ENCODE measurements around the gene CD101. TPM values are rescaled to one million over a fixed set of nuclear protein-coding genes. Genes with fewer than 3 reads are reported as not detected.

Gene CD101
- total RNA-seq, 2 donors from 2014 or later, result 0.97 to 1.4 TPM

DNA sequence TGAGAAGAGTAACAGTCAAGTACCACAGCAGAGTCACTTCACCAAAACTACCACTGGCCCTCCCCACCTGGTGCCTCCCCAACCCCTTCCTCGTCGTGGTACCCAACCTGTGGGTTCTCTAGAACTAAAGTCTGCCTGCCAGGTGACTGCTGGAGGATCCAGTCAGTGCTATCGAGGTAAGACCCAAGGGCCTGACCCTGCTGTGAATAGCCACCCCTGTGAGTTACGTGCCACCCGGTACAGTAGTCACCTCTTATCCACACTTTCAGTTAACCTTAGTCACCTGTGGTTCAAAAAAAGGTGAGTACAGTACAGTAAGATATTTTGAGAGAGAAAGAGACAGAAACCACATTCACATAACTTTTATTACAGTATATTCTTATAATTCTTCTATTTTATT, 75.1 kb downstream of the CD101 start:
- Histone ChIP-seq H3K27me3 (ENCODE audit: control insufficient read depth, insufficient read depth, low read length, poor library complexity, severe bottlenecking) (no peaks in the 10 kb centered on the region), H3K9me3 (ENCODE audit: control insufficient read depth, low read length) (no peaks in the 10 kb centered on the region), H3K4me3 (ENCODE audit: low read length) (no peak overlapping the region), H3K4me1 (ENCODE audit: control insufficient read depth, insufficient read depth, low read length) (no peaks in the 10 kb centered on the region), H3K27ac (ENCODE audit: low read depth, low read length) (no peak overlapping the region), H3K36me3 (ENCODE audit: control insufficient read depth, insufficient read depth, low read length) (peaks cover 64% of the 10 kb centered on the region), H3K9ac (ENCODE audit: extremely low read depth, low read length, poor library complexity, severe bottlenecking) (no peak overlapping the region)
- H3K27ac Mint-ChIP-seq, result no peak overlapping the region
- H3K27me3 Mint-ChIP-seq (ENCODE audit: insufficient read depth), result no peaks in the 10 kb centered on the region
- no peak overlapping the region for H3K4me3 Mint-ChIP-seq
- H3K9me3 Mint-ChIP-seq, result no peaks in the 10 kb centered on the region
- DNase-seq, result no peak
- TF ChIP-seq, protein P1, sequence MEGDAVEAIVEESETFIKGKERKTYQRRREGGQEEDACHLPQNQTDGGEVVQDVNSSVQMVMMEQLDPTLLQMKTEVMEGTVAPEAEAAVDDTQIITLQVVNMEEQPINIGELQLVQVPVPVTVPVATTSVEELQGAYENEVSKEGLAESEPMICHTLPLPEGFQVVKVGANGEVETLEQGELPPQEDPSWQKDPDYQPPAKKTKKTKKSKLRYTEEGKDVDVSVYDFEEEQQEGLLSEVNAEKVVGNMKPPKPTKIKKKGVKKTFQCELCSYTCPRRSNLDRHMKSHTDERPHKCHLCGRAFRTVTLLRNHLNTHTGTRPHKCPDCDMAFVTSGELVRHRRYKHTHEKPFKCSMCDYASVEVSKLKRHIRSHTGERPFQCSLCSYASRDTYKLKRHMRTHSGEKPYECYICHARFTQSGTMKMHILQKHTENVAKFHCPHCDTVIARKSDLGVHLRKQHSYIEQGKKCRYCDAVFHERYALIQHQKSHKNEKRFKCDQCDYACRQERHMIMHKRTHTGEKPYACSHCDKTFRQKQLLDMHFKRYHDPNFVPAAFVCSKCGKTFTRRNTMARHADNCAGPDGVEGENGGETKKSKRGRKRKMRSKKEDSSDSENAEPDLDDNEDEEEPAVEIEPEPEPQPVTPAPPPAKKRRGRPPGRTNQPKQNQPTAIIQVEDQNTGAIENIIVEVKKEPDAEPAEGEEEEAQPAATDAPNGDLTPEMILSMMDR (conservative IDR thresholded peaks at IDR 0.05), result no peak
- peaks cover 6% of the 10 kb centered on the region for H3K4me1 Mint-ChIP-seq
- 95 to 96% methylated on average over 3 to 5 of the region's 5 CpGs for WGBS, 2 experiments (ENCODE audit: insufficient coverage in 1 of 2, insufficient read length in 1 of 2)
- H3K36me3 Mint-ChIP-seq (ENCODE audit: low read depth), result peaks cover 50% of the 10 kb centered on the region

DNA sequence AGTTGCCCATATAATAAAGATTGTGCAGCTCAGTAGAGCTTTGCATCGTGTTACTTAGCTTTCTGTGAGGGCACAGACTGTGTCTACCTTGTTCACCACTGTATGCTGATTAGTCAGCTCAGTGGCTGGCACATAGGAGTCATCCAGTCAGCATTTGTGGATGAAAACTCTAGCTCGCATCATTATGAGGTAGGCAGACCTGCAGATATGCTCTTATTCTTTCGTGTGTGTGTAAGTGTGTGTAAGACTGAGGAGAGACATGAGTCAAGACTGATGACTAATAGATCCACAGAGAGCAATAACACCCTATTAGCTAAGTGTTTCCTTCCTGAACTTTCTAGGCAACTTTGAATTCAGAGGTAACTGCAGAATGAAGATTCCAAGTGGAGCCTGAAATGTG, 75.7 kb downstream of the CD101 start:
- Mint-ChIP-seq H3K36me3 (ENCODE audit: low read depth) (peaks cover 53% of the 10 kb centered on the region), H3K4me1 (peaks cover 6% of the 10 kb centered on the region), H3K27ac (no peak overlapping the region), H3K4me3 (no peak overlapping the region), H3K27me3 (ENCODE audit: insufficient read depth) (no peaks in the 10 kb centered on the region), H3K9me3 (no peaks in the 10 kb centered on the region)
- no peaks in the 10 kb centered on the region for H3K27me3 ChIP-seq (ENCODE audit: control insufficient read depth, insufficient read depth, low read length, poor library complexity, severe bottlenecking)
- H3K27ac ChIP-seq (ENCODE audit: low read depth, low read length), result no peak overlapping the region
- H3K9me3 ChIP-seq (ENCODE audit: control insufficient read depth, low read length), result no peaks in the 10 kb centered on the region
- WGBS, 2 experiments (ENCODE audit: insufficient coverage in 1 of 2, insufficient read length in 1 of 2), result 86 to 96% methylated on average over 2 to 3 of the region's 3 CpGs
- H3K36me3 ChIP-seq (ENCODE audit: control insufficient read depth, insufficient read depth, low read length), result peaks cover 70% of the 10 kb centered on the region
- no peaks in the 10 kb centered on the region for H3K4me1 ChIP-seq (ENCODE audit: control insufficient read depth, insufficient read depth, low read length)
- H3K4me3 ChIP-seq (ENCODE audit: low read length), result no peak overlapping the region
- no peak overlapping the region for H3K9ac ChIP-seq (ENCODE audit: extremely low read depth, low read length, poor library complexity, severe bottlenecking)
- TF ChIP-seq, protein P1 (conservative IDR thresholded peaks at IDR 0.05), result no peak
- no peak for DNase-seq

DNA sequence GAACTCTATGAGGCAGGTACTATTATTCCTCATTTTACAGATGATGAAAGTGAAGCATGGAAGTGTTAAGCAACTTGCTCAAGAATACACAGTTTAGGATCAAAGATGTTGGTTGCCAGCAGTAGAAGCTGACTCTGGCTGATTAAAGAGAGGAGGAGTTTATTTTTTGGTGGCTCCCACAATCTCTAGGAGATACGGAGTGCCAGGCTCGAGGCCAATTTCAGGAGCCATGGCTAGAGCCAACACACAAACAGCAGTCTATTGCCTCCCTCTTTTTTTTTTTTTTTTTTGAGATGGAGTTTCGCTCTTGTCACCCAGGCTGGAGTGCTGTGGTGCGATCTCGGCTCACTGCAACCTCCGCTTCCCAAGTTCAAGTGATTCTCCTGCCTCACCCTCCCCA, 78.2 kb downstream of the CD101 start:
- no peaks in the 10 kb centered on the region for H3K9me3 ChIP-seq (ENCODE audit: control insufficient read depth, low read length)
- Mint-ChIP-seq H3K4me1 (peaks cover 6% of the 10 kb centered on the region), H3K9me3 (no peaks in the 10 kb centered on the region), H3K27me3 (ENCODE audit: insufficient read depth) (no peaks in the 10 kb centered on the region), H3K36me3 (ENCODE audit: low read depth) (peaks cover 69% of the 10 kb centered on the region), H3K4me3 (no peak overlapping the region), H3K27ac (no peak overlapping the region)
- no peaks in the 10 kb centered on the region for H3K4me1 ChIP-seq (ENCODE audit: control insufficient read depth, insufficient read depth, low read length)
- TF ChIP-seq, protein P1 (conservative IDR thresholded peaks at IDR 0.05), result no peak
- H3K27ac ChIP-seq (ENCODE audit: low read depth, low read length), result no peak overlapping the region
- 98% methylated on average over 6 of the region's 6 CpGs; no CpG with 5 or more reads in 1 of the 2 experiments for WGBS, 2 experiments (ENCODE audit: insufficient coverage in 1 of 2, insufficient read length in 1 of 2)
- no peak overlapping the region for H3K4me3 ChIP-seq (ENCODE audit: low read length)
- no peaks in the 10 kb centered on the region for H3K27me3 ChIP-seq (ENCODE audit: control insufficient read depth, insufficient read depth, low read length, poor library complexity, severe bottlenecking)
- peaks cover 74% of the 10 kb centered on the region for H3K36me3 ChIP-seq (ENCODE audit: control insufficient read depth, insufficient read depth, low read length)
- no peak for DNase-seq
- H3K9ac ChIP-seq (ENCODE audit: extremely low read depth, low read length, poor library complexity, severe bottlenecking), result no peak overlapping the region
